Measurements from ENCODE around the gene SMOC2.
"Not testable (repeated sequence)": the region's sequence is repeated elsewhere in the genome, so short reads cannot be mapped to it uniquely, and the experiment has no call there.

Gene SMOC2

DNA sequence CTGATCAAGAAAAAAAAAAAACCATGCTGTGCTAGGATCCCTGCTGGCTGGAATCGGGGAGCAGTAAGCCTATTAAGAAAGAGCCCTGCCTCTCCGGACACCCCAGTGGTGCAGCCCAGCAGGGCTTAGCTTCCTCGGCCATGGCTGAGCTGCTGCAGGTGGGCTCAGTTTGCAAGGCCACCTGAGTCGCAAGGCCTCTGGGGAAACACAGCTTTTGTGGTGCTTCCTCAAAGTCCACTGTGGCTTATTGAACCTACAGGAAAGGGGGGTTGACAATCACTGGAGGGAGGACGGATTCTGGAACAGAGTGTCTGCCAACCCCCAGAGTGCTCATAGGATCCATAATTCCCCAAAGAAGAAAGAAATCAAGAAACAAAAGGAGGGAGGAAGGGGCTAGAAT, 240.8 kb downstream of the SMOC2 start:
- no peak for DNase-seq (ENCODE audit: low spot score)

DNA sequence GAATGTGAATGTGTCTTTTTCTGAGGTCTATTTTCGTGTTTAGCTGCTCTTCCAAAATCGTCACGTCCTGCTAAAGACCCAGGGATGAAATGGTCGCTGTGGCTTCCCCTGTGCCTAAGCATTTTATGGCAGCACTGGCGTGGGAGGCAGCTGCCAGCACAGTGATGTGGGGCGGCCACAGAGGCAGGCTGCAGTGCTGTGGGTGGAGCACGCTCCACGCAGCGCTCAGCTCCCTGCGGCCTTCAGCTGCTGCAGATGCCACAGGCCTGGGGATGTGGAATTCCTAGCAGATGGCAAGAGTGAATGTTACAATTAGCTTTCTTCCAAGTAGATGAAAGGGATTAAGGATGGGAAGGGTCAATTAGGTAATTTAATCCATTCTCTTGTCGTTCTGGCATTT, 242.6 kb downstream of the SMOC2 start:
- DNase-seq (ENCODE audit: low spot score) = no peak

DNA sequence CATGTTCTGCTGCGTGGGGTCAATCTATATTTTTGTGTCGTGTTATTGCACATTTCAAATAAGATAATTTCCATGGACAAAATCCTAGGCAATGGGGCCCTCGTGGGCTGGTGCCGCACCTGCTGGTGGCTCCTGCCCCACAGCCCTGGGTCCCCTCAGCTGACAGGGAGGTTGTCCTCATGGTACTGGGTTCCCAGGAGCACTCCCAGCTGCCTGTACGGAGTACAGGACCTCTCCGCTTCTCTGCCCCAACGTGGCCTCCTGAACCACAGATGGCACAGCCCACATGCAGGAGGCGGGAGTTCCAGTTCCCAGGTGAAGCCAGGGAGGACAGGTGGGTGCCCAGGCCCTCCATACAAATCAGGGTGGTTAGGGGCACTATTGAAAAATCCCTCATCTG, 243.5 kb downstream of the SMOC2 start:
- no peak for DNase-seq (ENCODE audit: low spot score)

DNA sequence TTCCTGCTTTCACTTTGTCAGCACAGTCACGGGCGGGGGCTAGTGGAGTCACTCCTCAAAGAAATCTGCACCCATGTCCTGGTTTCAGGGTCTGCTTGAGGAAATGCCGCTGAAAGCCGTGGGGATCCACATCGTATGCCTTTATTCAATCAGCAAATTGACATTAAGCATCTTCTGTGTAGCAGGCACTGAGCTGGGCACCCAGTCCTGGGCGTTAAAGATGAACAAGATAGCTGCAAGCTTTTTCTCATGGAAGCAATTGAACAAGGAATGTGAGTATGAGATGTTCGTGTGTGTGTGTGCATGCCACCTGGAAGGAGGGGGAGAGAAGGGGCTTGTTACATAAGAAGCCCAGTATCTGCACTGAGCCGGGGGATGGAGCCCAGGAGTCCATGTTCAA, 243.9 kb downstream of the SMOC2 start:
- DNase-seq (ENCODE audit: low spot score) = no peak

DNA sequence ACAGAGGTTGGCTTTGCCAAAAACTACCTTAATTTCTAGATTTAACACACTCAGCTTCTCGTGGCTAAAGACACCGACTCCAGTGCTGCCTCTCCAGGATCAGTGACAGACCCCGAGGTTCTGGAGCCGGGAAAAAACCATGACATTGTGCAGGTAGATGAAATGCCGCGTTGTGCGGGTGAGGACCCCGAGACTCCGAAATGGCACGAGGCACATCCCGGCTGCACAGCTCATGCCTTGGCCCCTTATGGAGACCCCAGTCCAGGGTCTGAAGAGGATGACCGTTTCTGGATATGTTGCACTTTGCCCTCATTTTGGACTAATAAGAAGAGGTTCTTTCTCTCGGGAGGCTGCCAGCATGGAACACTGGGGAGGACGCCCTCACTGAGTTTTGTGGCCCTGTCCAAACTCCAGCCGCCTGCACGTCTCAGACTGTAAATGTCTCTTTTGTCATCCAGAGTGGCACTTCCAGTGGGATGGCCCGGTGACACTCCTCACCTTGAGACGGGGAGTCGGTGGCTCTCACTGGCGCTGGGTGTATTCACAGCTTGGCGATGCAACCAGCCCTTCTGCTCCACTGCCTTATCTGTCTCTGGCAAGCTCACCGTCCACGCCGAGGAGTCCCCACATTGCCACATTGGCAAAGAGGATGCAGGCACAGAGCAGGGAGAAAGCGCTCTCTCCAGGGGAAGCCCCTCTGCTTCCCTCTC, 245.2 kb downstream of the SMOC2 start:
- DNase-seq (ENCODE audit: low spot score) = peak; percentile 61

DNA sequence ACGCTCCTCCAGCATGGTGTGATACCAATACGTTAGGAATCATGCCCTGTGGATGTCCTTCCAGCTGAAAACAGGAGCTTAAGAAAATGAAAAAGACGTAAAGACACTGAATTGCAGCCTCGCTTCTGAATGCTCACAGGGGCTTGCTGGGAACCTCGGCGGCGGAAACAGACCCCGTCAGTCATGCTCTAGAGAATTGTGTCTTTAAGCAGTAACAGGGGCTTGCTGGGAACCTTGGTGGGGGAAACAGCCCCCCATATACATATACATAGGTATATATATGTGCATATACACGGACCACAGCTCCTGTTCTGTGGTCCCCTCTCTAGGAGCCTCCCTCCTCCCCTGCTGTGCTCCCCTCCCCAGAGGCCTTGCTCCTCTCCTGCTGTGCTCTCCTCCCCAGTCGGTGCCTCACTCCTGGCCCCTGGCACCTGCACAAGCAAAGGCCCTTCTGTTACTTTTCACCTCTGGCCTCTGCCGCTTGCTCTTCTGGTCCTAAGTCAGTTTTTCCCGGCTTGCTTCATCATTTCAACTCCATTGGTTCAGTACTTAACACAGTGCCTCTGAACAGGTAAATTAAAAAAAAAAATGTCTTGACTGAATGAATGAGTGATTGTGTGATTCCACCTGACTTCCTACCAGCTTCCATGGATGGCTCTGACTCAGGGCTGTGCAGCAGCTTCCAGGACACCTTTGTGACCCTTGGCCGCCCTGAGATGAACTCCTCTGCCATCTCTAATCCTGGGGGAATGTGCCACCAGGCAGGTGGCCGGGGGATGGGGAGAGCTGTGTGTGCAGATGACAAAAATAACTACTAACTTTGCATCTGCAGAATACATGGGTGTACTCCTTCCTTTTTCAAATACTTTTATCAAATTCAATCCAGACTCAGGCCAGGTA, 246.1 kb downstream of the SMOC2 start:
- no peak for DNase-seq (ENCODE audit: low spot score)

DNA sequence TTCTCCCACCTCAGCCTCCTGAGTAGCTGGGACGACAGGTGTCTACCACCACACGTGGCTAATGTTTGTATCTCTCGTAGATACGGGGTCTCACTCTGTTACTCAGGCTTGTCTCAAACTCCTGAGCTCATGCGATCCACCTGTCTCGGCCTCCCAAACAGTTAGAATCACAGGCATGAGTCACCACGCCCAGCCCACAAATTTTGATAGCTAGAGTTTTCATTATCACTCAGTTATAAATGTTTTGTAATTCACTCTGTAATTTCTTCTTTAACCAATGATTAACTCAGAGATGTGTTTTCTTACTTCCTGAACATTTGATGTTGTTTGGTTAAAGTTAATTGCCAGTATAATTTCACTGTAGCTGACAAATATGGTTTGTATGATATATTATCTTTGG, 249.3 kb downstream of the SMOC2 start:
- no peak for DNase-seq (ENCODE audit: low spot score)

DNA sequence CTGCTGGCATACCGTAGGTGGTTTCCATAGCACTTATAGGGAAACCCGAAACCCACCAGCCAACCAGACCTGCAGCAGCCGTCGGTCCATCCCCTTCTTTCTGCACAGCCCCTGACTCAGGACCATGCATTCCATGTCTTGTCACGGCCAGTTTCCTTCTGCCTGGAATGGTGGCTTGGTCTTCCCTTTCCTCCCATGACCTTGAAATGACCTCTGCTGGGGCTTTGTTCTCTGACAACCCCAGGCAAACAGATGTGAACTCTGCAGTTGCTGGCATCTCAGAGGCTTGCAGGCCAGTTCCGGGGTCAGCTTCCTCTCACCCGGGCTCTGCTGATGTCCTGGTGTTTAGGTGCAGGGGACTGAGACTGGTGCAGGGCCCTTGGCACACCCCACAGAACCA, 250.8 kb downstream of the SMOC2 start:
- no peak for DNase-seq (ENCODE audit: low spot score)

DNA sequence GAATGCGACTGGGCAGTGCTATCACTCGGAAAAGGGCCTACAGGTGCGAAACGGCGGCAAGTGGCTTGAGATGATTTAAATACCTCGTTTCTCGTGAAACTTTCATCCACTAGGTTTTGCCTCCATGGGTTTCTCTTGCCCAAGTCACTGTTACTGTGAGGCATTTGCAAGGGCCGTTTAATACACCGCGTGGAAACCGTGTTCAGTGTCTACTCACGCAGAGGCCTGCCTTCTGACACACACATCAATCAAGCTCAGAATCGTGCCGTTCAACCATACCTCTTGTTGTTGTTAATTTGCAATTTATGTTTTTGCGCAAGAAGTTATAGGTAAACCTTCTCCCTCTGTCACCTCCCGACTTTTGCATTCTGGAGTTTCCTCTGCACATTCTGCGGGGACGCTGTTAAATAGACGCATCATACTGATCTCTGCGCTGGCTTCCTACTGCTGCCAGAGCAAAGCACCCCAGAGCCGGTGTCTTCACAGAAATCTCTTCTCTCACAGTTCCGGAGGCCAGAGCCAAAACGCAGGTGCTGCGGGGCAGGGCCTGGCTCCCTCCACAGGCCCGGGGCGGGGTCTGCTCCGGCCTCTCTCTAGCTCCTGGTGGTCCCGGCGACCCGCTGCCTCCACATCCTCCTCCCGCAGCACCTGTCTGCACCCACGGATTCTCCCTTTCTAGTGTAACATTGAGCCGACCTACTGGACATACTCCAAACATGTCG, 251.4 kb downstream of the SMOC2 start:
- DNase-seq (ENCODE audit: low spot score) = no peak

DNA sequence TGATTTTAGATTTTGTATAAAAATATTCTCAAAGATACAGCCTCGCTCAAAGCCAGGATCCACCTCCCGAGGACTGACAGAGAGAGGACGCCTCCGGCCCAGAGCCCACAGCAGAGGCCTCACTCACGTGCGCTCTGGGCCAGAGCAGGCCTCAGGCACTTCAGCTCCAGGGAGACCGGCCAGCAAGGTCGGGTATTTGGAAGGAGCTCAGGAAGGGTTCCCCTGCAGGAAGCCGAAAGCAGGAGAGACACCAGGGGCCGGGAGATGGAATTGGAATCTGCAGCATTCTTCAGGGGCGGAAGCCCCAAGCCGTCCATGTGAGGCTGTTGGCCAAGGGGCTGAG, 251.9 kb downstream of the SMOC2 start:
- not testable (repeated sequence) for DNase-seq (ENCODE audit: low spot score)

DNA sequence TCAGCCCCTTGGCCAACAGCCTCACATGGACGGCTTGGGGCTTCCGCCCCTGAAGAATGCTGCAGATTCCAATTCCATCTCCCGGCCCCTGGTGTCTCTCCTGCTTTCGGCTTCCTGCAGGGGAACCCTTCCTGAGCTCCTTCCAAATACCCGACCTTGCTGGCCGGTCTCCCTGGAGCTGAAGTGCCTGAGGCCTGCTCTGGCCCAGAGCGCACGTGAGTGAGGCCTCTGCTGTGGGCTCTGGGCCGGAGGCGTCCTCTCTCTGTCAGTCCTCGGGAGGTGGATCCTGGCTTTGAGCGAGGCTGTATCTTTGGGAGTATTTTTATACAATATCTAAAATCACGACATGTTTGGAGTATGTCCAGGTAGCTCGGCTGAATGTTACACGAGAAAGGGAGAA, 253.8 kb downstream of the SMOC2 start:
- DNase-seq (ENCODE audit: low spot score) = not testable (repeated sequence)

DNA sequence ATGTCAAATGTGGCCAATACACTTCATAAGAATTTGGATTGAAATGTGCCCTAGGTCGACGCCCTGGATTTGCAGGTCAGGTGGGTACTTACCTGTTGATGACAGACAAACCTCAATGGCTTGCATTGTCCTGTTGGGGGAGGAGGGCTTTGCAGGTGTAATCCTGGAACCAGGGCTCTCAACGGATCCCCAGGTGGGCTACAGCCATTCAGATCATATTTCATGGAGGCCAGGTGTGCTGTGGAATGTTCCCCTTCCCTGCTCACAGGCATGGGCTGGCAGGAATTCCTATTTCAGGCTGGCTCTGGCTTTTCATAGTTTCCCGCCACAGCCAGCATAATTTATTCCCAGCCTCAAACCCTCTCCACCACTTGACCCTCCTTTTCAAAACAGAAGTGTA, 254.7 kb downstream of the SMOC2 start:
- DNase-seq (ENCODE audit: low spot score) = peak; percentile 12

DNA sequence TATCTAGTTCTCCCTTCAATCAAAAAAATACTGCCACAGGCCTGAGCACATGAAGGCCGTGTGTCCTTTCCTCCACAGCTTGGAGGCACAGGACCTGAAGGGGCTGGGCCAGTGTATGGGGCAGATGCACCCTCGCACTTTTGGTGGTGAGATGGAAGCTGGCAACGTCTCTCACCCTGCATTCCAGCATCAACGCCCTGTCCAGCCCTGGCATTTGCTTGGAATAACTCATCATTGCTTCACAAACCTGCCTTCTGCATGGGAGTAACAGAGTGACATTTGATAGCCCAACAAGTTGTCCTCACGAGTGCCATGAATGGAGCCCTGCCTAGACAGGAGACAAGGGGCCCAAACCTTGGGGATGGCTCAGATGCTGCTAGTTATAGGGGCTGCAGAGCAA, 257.9 kb downstream of the SMOC2 start:
- DNase-seq (ENCODE audit: low spot score) = peak; percentile 44

DNA sequence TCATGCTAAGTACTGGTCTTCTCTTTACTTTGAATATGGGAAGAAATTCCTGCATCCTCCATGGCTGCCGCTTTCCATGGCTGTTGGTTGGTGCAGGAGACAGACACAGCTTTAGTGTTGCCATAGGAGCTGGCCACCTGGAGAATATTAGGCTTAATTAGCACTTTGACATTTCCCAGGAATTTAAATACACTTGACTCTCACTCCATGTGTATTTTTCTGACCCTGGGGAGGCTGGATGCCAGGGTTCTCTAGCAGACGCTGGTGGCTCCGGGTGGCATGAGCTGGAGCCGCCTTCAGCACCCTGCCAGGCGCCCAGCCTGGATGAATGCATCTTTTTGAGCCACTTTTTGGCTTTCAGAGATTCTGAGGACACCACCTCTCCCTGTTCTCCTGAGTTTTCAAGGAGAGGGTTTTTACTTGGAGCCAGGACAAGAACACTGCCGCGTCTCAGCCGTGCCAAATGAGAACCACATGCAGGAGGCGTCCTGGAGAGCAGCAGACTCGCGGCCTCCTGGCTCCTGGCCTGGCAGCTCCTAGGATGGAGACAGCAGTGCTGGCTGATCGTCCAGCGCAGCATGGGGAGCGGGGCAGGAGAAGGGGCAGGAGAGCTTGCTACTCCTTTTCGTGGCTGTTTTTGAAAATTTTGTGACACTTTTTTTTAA, 258.8 kb downstream of the SMOC2 start:
- peak; percentile 73 for DNase-seq (ENCODE audit: low spot score)

DNA sequence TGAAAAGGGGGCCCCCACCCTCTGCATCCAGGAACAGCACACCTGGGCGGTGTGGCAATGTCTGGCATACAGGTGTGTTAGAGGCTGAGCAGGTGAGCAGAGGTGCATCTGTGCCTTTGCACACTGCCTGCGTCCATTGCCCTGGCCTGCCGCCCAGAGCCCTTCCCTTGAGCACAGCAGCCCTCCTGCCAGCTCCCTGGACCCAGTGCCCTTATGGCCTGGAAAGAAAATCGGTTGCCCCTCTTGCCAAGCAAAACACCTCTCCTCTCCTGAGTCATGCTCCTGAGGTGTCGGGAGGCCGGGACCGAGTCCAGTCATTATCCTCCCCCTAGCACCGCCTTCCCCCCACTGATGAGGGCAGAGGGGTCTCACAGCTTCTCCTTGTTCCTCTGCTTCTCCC, 259.9 kb downstream of the SMOC2 start:
- peak; percentile 31 for DNase-seq (ENCODE audit: low spot score)

DNA sequence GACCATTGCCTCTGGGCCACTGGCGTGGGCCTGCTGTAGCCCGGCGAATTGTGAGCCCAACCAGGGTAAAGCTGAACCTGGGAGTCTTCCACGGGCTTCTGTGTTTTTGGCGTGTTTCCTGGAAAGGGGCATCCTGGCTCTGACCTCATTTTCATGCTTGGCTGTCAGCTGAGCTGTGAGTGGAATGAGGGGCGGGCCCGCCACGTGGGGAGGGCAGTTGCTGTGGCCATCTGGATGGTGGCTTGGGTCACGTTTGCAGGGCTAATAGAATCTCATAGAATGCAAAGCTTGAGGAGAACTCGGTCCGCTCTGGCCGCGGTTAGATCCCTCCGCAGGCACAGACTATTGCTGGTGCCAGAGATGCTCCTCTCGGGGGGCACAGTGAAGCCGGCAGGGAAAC, 263.0 kb downstream of the SMOC2 start:
- DNase-seq (ENCODE audit: low spot score) = peak; percentile 60

DNA sequence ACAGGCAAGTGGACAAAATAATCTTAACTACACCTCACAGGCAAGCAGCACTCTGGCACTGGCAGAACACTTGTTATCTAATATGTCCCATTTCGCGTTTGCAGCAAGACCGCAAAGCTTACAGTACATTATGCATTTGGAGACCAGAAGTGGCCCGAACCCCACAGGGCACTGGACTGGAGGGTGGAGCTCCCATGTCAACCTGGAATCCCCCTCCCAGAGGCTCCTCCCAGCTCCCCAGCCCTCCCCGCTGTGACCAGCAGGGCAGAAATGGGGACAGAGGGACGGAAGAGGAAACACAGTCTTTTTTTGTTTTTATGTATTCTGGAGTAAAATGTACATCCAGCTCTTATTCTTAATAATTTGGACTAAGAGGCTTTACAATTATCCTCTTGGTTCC, 263.7 kb downstream of the SMOC2 start:
- no peak for DNase-seq (ENCODE audit: low spot score)

DNA sequence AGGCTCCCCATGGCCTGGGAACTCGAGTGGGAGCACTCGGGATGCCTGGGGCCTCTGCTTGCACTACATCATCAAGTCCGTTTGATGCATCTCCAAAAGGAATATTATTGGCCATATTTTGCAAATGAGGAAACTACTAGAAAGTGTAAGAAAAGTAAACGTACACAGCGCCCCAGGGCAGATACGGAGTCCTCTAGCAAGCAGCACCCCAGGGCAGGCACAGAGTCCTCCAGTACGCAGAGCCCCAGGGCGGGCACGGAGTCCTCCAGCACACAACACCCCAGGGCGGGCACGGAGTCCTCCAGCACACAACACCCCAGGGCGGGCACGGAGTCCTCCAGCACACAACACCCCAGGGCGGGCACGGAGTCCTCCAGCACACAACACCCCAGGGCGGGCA, 264.3 kb downstream of the SMOC2 start:
- DNase-seq (ENCODE audit: low spot score) = not testable (repeated sequence)

DNA sequence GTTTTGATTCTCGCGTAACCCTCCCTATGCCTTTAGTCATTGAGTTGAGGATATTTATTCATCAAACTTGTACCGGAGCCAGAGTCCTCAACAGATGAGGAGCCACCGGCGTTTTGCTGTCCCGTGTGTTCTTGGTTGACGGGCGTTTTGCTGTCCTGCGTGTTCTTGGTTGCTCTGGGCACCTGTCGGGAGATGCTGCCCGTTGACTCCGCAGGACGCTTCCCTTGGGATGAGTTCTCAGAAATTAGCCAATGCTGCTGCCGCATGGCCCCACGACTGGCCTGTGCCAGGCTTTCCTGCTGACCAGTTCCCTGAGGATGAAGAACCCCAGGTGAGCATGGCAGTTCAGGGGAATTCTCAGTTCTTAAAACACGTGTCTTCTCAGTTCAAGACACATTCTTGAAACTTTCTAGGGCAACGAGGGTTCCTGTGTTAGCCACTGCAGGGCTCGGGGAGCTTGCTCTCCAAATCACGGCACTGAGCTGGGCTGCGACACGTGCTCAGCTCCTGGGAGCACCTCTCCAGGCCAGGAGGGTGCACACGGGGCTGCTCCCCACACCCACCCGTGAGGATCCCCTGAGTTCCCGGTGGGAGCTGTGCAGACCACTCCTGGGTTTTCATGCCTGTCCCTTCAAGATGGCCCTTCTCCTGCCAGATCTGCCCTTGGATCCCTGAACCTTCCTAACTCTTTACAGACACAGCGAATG, 265.6 kb downstream of the SMOC2 start:
- no peak for DNase-seq (ENCODE audit: low spot score)

DNA sequence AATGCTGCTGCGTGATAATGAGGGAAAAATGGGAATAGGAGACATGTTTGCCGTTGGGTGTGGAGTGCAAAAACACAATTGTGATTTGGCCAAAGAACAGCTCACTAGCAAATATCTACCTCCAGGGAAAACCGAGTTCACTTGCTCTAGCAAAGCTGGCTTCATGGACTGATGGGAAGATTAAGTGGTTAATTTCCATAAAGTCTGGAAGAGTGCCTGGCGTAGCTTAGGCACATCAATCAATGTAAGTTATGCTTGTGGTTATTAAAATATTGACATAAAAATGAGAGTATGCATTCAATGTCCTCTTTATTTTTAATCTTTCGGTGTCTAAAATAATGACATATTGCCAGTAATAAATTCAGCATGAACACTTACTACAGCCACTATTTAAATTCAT, 267.5 kb downstream of the SMOC2 start:
- DNase-seq (ENCODE audit: low spot score) = no peak

DNA sequence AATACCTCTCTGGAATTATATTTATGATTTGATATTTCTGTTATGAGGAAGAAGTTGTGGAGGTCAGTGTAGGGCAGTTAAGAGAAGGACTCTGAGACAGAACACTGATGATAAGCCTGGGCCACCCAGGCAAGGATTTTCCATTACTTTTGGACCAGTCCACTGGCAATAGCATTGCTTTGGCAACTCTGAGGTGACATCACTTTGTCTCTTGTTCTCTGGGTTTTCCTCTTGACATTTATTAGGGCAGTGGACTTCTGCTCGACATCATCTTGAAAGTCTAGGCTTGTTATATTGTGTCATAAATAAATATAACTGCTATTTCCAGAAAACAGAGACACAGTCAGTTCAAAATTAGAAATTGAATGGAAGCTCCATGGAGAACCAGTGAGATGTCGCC, 268.0 kb downstream of the SMOC2 start:
- no peak for DNase-seq (ENCODE audit: low spot score)

DNA sequence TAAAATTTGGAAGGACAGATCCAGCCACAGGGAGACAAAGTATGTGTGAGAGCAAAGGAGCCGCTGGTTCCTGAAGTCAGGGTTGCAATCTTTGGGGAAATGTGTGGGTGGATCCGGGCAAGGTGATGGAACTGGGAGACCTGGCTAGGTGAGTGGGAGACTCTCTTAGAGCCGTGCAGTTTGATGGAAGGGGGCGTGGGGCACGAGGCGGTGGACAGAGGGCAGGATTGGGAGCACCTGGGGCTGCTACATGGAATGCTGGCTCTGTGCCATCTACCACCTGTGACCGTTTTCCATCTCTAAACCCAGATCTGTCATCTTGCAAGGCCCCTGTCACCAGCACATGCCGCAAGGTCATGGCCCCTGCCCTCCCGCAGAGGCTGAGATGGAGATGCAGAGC, 268.4 kb downstream of the SMOC2 start:
- DNase-seq (ENCODE audit: low spot score) = peak; percentile 53
